HG03135 (cell line): ENCODE measurements around the gene CSGALNACT2.
"Not testable (repeated sequence)": the region's sequence is repeated elsewhere in the genome, so short reads cannot be mapped to it uniquely, and the experiment has no call there.

Experiments used
- ATAC-seq: cut with Tn5 transposase; IDR thresholded peaks from one replicate; pipeline ENCODE4 v1.9.1; 2021; ENCODE audit warnings: mild to moderate bottlenecking, moderate library complexity; ENCODE audit not compliant: unreplicated experiment

Gene CSGALNACT2

DNA sequence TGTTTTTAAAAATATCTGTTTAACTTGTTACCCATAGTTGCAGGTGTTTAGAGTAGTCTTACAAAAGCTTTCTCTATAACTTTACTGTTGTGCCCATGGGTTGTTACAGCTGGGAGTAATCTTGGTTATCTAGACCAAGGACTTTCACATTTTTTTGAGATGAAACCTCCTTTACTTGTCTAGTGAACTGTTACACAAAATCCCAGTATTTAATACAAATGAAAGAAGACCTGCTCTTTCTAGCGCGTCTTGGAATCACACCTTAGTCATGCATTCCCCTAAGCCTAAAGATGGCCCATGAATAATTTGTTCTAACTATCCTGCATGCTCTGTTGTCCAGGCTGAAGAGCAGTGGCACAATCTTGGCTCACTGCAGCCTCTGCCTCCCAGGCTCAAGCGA is 38.0 kb downstream of the CSGALNACT2 start:
- no peak for ATAC-seq

DNA sequence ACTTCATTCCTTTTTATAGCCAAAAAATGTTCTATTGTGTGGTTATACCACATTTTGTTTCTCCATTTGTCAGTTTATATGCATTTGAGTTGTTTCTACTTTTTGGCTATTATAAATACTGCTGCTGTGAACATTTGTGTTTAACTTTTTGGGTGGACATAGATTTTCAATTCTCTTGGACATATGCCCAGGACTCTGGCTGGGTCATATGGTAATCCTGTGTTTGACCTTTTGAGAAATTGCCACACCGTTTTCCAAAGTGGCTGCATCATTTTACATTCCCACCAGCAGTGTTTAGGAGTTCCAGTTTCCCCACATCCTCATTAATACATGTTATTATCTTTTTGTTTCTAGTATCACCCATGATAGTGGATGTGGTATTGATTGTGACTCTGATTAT is 39.4 kb downstream of the CSGALNACT2 start:
- no peak for ATAC-seq

DNA sequence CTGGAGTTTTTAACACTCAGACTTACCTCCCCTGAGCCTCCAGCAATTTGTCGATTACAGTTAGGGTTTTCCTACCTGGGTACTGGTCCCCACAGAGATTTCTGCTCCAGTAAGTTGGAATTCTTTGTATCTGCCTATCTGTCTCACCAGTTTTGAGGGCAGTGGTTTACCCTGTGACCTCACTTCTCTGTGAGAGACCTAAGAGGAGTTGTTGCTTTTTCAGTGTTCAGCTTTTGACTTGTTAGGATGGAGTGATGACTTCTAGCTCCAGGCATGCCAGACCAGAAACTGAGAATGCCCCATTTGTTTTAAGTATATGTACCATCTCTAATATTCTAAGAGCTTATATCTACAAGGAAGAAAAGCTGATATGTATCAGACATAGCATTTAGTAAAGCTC is 42.9 kb downstream of the CSGALNACT2 start:
- no peak for ATAC-seq

DNA sequence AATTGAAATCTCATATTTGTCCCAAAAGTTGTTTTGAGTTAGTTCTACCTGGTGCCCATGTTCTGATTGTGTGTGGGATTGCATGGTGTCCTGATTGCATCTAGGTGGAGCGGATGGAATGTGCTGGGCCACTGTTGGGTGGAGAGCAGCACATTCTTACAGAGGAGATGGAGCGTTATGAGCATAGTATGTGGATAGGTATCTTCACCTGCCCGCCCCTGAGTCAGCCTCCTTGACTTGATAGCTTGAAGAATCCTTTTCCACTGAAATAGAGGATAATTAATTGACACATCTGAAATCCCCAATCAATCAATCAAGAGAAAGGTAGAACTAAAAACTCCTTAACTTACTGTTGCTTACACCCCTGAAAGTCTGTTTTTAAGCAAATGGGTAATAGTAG is 45.5 kb downstream of the CSGALNACT2 start:
- not testable (repeated sequence) for ATAC-seq

DNA sequence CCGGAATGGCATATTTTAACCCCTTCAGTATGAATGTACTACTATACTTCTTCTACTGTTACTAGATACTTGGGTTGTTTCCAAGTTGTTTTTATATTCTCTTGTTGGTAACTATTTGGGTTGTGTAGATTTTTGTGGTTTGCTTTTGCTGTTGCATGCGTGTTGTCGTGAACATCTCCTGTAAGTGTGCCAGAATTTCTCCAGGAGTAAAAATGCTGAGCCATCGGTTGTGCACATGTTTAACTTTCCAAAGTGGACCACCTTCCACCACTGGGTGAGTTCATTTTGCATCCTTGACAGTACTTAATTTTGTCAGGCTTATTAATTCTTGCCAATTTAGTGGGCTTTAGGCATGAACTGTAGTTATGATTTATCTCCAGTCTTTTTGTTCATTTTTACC is 47.9 kb downstream of the CSGALNACT2 start:
- no peak for ATAC-seq

DNA sequence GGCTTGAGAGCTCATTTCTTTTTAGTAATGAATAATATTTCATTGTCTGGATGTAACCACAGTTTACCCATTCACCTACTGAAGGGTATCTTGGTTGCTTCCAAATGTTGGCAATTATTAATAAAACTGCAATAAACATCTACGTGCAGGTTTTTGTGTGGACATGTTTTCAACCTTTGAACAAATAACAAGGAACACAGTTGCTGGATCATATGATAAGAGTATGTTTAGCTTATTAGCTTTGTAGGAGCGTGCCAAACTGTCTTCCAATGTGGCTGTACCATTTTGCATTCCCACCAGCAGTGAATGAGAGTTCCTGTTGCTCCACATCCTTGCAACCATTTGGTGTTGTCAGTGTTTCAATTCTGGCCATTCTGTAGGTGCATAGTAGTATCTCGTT is 49.0 kb downstream of the CSGALNACT2 start:
- ATAC-seq = no peak

DNA sequence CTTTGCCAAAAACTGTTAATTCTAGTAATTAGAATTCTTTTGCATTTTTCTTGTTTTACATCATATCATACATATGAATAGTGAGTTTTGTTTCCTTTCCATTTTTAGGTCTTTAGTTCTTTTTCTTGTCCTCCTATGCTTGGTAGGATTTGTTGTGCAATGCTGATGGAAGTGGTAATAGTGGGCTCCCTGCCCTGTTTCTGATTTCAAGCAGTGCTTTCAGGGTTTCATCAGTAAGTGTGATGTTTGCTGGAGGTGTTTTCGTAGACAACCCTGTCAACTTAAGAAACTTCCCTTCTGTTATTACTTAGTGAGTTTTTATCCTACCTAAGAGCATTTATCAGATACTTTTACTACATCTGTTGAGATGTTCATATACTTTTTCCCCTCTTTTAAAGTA is 50.5 kb downstream of the CSGALNACT2 start:
- no peak for ATAC-seq

DNA sequence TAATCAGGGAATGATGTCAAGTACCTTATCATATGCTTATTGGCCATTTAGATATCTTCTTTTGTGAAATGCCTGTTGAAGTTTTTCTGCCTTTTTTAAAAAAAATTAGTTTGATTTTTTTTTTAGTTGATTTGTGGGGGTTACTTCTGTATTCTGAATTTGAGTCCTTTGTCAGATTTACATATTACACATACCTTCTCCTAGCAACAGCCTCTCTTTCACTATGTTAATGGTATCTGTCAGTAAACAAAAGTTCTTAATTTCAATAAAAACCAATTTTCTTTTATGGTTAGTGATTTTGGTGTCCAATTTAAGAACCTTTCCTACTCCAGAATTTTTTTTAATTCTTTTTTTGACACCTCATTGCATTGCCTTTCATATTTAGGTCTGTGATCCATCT is 52.0 kb downstream of the CSGALNACT2 start:
- ATAC-seq = no peak

DNA sequence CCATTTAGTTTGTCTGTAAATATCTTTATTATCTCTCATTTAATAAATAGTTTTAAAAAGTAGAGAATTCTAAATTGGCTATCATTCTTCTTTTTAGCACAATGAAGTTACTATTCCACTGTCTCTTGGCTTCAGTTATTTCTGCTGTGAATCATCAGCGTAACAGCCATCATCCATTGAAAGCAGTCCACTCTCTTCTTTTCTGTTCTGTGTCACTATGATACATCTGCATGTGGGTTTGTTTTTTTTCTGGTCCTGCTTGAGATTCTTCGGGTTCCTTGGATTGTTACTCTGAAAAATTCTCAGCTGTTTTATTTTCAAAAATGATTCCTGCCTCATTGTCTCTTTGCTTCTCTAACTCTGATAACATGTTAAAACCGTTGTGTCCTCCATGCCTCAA is 52.5 kb downstream of the CSGALNACT2 start:
- no peak for ATAC-seq

DNA sequence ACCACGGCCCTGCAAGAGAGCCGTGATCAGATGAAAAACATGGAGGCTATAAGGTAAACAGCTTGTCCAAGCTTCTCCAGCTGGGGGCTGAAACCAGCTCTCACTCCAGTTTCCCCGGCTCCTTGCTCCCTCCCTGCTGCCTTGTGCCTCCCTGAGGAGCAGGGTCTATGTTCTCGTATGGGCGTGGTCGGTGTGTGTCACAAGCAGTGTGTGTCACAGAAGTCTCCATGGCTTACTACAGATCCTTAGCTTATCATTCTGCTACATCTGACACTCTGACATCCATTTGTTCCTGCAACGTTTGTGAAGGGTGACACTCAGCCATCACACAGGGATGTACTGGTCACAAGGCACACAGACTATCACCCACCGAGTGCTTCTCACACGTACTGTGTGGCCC is 54.6 kb downstream of the CSGALNACT2 start:
- no peak for ATAC-seq

DNA sequence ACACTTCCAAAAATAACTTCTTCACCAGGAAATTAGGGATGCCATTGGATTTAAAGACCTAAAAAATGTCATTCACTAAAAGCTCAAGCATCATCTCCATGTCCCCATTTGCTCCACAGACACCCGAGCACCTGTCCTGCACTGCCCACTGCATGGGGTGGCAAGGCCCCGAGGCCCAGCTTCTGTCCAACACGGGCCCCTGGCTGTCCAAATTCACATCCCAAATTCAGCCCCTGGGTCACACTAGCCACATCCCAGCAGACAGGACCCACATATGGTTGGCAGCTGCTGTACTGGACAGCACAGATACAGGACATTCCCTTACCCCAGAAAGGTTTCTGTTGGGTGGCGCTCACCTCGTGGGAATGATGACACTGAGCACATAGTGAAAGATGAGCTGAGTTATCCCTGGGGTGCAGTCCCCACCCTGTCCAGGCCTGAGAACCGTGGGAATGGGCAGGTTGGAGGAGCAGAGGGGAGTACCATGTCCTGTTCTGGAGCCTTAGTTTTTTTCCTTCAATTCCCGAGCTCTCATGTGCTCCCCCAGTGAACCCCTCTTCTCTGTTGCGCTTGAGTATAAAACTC is 55.3 kb downstream of the CSGALNACT2 start:
- no peak for ATAC-seq

DNA sequence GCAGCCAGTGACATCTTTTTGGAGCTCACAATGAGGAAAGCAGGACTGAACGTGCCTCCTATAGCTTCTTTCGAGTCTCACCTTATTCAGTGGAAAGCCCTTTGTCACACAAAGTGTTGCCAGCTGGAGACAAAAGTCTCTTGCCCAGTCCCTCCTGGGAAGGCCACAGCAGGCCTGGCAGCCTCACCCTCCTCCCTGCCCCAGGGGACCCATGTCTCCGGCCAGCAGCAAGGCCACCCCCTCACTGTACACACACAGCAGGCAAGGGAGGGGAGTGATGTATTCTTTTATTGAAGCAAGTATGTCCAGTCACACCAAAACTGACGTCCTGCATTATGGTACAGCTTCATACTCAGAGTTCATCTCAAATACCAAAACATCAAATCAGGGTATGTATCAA is 56.0 kb downstream of the CSGALNACT2 start:
- no peak for ATAC-seq

DNA sequence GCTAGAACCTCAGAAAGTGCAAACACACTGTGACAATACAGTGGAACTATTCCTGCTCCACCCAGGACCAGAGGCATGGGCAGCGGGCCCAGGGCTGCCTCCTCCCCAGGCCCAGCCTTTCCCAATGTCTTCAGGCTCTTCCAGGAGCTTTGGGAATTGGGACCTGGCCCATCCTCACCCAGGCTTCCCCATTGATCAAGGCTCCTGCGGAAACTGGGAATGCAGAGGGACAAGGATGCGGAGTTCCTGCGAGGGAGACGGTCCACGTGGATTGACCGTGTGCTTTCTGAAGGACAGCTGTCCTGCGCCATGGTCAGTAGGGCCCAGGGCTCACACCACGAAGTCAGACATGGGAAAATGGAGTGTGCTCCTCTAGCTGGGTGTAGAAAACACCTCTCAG is 56.6 kb downstream of the CSGALNACT2 start:
- ATAC-seq = no peak

DNA sequence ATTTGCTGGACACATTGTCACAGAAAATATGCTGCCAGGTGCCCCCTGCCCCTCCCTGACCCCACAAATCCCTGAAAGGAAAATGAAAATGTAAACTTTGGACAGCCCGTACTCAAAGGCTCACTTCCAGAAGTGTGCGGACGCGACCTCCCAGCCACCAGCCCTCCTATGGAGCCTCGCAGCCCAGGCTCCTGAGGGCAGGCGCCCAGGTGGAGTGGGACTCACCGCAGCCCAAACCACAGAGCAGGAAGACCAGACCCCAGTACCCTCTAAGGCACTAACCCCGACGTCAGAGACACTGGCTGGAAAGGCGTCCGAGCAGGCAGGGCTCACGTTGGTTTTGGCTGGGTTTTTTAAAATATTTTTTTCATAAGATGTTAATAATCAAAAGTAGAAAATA is 57.3 kb downstream of the CSGALNACT2 start:
- no peak for ATAC-seq

DNA sequence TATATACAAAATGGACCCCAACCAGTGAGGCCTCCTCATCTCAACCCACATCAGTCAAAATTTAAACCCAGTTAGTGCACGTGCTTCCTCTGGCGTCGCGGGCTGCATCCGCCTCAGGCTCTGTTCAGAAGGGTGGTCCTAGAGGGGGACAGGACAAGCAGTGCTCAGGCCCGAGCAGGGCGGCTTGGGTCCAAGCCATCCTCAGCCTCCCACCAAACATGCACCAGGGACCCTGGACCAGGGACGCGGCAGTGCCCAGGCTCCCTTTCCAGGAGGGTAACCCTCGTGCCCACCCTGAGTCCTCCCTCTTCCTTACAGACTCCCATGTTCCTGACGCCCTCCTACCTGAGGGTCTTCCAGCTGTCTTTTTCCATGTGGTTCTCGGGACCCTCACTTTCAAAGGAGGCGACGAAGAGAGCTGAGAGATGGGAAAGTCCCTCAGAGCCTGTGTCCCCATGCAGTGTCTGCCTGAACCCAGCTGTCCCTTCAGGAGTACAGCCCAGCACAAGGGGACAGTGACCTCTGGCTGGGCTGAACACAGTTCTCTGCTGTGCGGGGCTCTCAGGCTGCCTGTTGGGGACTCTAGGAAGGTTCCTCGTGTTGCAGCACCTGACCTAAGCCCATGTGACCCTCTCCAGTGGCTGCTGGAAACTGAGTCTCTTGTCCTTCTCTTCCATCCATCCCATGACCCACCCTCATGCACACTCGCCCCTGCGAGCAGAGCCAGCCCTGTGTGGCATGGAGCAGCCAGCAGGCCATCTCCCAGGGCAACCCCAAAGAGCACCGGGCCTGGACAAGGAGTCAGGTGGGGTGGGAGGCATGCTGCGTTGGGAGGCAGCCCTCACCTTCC is 58.1 kb downstream of the CSGALNACT2 start:
- ATAC-seq = no peak

DNA sequence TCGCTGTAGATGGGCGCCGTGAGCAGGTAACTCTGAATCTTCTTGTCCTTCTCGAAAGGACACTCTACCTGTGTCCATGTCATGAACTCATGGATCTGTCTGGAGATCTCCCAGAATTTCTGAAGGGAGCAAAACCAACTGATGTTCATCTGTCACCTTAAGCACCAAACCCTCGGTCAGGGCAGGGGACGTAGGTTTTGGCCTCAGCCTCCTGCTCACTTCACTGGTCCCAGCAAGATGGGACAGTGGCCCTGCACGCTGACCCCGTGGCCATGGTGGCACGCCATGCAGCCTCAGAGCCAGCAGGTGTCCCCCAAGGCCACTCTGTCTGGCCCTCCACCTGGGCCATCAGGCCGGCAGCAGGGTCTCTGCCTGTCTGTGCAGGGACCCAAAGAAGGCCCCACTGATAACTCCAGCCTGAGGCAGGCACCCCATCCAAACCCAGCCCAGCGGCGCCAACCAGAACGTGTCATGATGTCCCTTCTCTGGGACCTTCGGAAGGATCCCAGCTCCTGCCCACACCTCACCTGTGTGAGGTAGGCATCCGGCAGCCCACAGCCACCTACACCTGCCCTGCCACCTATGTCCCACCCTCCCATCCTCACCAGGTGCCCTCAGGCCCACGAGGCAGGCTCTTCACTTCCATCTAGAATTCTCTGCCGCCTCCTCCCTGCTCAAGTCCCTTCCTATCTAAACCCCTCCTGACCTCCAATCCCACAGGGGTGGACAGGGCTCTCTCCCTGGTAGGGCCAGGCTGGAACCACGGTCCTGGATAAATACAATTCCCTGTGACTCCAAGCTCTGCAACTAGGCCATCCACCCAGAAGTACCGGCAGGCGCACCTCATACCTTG is 59.0 kb downstream of the CSGALNACT2 start:
- ATAC-seq = no peak

DNA sequence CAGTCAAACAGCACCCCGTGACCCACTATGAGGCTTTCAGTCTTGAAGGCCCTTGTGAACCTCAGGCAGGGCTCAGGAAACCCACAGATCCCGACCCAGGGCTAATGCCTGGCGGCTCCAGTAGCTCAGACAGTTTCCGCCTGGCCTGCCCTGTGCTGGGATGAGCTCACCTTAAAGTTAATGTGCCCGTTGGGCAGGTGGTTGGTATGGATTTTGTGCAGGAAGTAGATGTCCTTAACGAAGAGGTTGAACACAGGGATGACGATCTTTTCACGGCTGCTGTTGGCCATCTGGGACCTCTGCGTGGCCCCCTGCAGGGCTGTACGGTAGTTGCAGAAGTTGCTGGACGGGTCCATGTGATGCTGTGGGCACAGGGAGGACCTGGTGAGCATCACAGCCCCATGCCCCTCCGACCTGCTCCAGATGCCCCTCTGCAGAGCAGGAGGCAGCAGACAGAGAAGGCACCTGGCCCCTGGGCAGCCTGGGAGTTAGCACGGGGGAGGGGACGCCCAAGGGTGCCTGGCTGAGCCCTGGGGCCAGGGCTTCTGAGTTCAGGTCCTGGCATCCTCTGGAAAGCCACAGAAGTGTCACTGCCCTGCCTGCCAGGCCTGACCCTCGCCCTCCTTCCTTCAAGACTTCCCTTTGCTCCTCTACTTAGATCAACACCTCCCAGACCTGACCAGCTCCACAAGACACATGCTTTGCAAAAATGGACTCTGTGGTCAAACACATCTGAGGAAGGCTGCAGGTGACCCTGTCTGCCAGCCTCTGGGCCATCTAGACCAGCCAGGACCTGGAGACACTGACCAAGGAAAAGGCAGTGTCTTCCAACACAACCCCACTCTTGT is 59.8 kb downstream of the CSGALNACT2 start:
- no peak for ATAC-seq

DNA sequence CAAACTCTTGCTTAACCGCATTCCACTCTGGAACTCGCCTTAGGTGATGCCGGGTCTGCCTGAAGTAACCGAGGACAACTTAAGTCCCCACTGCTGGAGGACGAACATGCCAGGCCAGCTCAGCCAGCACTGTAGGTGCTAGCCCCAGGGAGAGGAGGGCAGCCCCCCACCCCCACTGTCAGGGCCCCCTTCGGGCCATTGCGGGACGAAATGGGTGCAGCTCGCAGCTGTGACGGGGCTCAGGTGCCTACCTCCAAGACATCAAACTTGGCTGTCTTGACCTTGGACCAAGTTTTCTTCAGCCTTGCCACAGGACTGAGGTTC is 60.4 kb downstream of the CSGALNACT2 start:
- no peak for ATAC-seq

DNA sequence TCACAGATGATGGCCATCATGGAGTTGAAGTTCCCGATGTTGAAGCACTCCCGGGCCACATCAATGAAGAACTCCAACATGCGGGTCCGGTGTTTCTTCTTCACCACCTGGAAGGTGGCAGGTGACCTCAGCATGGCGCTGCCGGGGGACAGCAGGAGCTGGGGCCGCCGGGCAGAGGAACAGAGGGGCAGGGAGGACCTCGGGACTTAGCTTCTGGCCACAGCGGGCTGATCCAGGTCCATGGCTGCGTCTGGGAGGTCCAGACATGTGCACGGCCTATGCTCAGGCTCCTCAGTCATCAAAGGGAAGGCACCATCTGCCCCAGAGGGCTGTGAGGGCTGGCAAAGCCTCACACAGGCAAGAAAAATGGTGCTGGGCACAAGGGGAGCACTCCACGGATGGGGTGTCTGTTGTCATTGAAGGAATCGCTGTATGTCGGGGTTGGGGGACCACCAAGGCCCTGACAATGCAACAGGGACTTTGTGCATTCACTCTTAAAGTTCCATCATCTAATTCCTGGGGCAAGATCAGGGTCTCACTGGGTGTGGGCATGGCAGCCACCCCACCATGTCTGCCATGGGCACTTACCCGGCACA is 60.9 kb downstream of the CSGALNACT2 start:
- ATAC-seq = no peak

DNA sequence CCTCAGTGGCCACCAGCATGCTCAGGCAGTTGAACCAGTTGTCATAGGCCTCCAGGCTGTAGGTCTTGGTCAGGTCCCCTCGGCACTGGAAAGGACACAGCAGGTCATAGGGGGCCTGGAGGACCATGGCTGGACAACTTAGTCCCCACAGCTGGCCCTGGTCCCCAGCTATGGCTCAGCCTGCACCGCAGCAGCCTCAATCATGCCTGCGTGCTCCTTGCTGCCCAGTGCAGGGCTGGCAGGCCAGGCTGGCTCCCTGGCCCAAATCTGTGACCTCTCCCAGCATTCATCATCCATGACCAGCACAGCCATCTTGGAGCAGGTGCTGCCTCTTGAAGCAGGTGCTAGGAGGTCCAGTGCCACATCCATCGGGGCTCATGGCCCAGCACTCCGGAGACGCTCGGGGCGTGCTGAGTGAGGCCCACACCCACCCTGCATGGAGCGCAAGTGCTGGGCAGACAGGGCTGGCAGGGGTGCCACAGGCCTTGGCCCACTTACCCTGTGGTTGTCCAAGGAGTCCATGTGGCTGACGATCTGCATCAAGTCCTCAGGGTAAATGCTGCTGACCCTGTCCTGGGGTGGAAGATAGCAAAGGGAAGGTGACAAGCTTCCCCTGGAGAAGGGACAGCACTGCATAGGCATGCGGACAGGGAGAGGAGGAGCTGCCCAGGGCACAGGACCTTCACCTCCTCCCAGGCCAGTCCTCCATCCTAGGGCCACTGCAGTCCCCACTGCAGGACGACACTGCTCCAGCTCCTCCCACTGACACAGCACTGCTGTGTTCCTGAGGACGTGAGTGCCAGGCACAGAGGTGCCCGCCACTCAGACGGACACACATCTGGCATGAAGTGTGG is 61.7 kb downstream of the CSGALNACT2 start:
- no peak for ATAC-seq
